HepG2 (cell line): ENCODE results near the gene ADAMTSL4. TPM values are rescaled to one million over a fixed set of nuclear protein-coding genes. Genes with fewer than 3 reads are reported as not detected.

ENCODE experiments used
- ADNP ChIP-seq: sonication (generic); formaldehyde crosslinking; IDR thresholded peaks from 2 replicates; pipeline ENCODE4 v1.4.0; 2020; ENCODE audit warnings: missing genetic modification reagents
- ARID3A ChIP-seq: IDR thresholded peaks from 2 replicates; pipeline ENCODE4 v1.6.1; 2012; ENCODE audit warnings: low read depth, low read length, improper control_type of control experiment
- CEBPG ChIP-seq: IDR thresholded peaks from 2 replicates; pipeline ENCODE4 v1.6.1; 2016
- ERF ChIP-seq: IDR thresholded peaks from 2 replicates; pipeline ENCODE4 v1.6.1; 2018; ENCODE audit warnings: missing biosample characterization, missing genetic modification reagents
- GABPB1 ChIP-seq: IDR thresholded peaks from 2 replicates; pipeline ENCODE4 v1.6.1; 2016; ENCODE audit warnings: mild to moderate bottlenecking, missing genetic modification reagents, moderate library complexity, missing compliant biosample characterization
- GTF2F1 ChIP-seq: fragments of 150-350 bp; IDR thresholded peaks from 2 replicates; pipeline ENCODE4 v1.6.1; 2014; ENCODE audit warnings: low read length
- HES4 ChIP-seq: sonication (generic); formaldehyde crosslinking; IDR thresholded peaks from 2 replicates; pipeline ENCODE4 v1.9.0; 2021; ENCODE audit warnings: mild to moderate bottlenecking, missing genetic modification reagents, borderline replicate concordance
- HMG20A ChIP-seq: IDR thresholded peaks from 2 replicates; pipeline ENCODE4 v1.6.1; 2016; ENCODE audit warnings: borderline replicate concordance
- HMGXB4 ChIP-seq, 2 experiments: sonication (generic) in 1 of 2; formaldehyde crosslinking in 1 of 2; IDR thresholded peaks; 2 replicates each; pipeline versions ENCODE4 v1.4.0 to v1.6.1; 2018 to 2020; ENCODE audit warnings: missing genetic modification reagents in 2 of 2, borderline replicate concordance in 1 of 2, low read depth in 1 of 2, mild to moderate bottlenecking in 1 of 2, missing biosample characterization in 1 of 2
- MAZ ChIP-seq, 2 experiments: sonication (generic) in 1 of 2; formaldehyde crosslinking in 1 of 2; IDR thresholded peaks; 2 replicates each; pipeline versions ENCODE4 v1.5.0 to v1.6.1; 2012 to 2020; ENCODE audit warnings: low read depth in 2 of 2, mild to moderate bottlenecking in 2 of 2, borderline replicate concordance in 1 of 2, improper control_type of control experiment in 1 of 2, low read length in 1 of 2, missing genetic modification reagents in 1 of 2, moderate library complexity in 1 of 2
- PAWR ChIP-seq: sonication (generic); formaldehyde crosslinking; IDR thresholded peaks from 2 replicates; pipeline ENCODE4 v1.4.0; 2020; ENCODE audit warnings: missing genetic modification reagents, mild to moderate bottlenecking, borderline replicate concordance
- PHF5A ChIP-seq: IDR thresholded peaks from one replicate; pipeline ENCODE4 v1.6.1; 2018; ENCODE audit warnings: low read depth, missing genetic modification reagents; ENCODE audit not compliant: unreplicated experiment
- POLR2A ChIP-seq, 2 experiments: IDR thresholded peaks; 2 replicates each; pipeline ENCODE4 v1.6.1; 2011; ENCODE audit warnings: low read depth in 2 of 2, low read length in 2 of 2, mild to moderate bottlenecking in 1 of 2, moderate library complexity in 1 of 2; ENCODE audit not compliant: insufficient read depth in 1 of 2
- RBFOX2 ChIP-seq: fragments of 200-400 bp; formaldehyde crosslinking; IDR thresholded peaks from 2 replicates; pipeline ENCODE4 v1.6.1; 2017; ENCODE audit warnings: low read depth, mild to moderate bottlenecking, low read length
- STAG1 ChIP-seq: sonication (generic); formaldehyde crosslinking; IDR thresholded peaks from 2 replicates; pipeline ENCODE4 v1.4.0; 2020; ENCODE audit warnings: missing genetic modification reagents
- TOE1 ChIP-seq: sonication (generic); formaldehyde crosslinking; IDR thresholded peaks from 2 replicates; pipeline ENCODE4 v1.4.0; 2020; ENCODE audit warnings: mild to moderate bottlenecking, missing genetic modification reagents
- U2AF2 ChIP-seq: fragments of 200-400 bp; formaldehyde crosslinking; IDR thresholded peaks from 2 replicates; pipeline ENCODE4 v1.6.1; 2017; ENCODE audit warnings: low read depth, mild to moderate bottlenecking, low read length
- ZBTB37 ChIP-seq: sonication (generic); formaldehyde crosslinking; IDR thresholded peaks from 2 replicates; pipeline ENCODE4 v1.4.0; 2020; ENCODE audit warnings: mild to moderate bottlenecking, missing genetic modification reagents
- ZNF430 ChIP-seq: sonication (generic); formaldehyde crosslinking; IDR thresholded peaks from 2 replicates; pipeline ENCODE4 v1.9.0; 2021; ENCODE audit warnings: mild to moderate bottlenecking, missing genetic modification reagents
- ZNF564 ChIP-seq: sonication (generic); formaldehyde crosslinking; IDR thresholded peaks from 2 replicates; pipeline ENCODE4 v1.8.1; 2023; ENCODE audit warnings: mild to moderate bottlenecking, missing genetic modification reagents
- ZNF891 ChIP-seq: sonication (generic); formaldehyde crosslinking; IDR thresholded peaks from 2 replicates; pipeline ENCODE4 v1.5.0; 2020; ENCODE audit warnings: mild to moderate bottlenecking, missing genetic modification reagents
- ZXDC ChIP-seq: sonication (generic); formaldehyde crosslinking; IDR thresholded peaks from 2 replicates; pipeline ENCODE4 v1.5.0; 2020; ENCODE audit warnings: mild to moderate bottlenecking, missing genetic modification reagents
- polyA plus RNA-seq, 8 experiments: library from polyadenylated mRNA; depleted of rRNA in 3 of 8; stranded (reverse) in 7 of 8; unstranded in 1 of 8; fragments of >200 nt; fragmentation: Illumina TruSeq in 4 of 8; extraction: Trizol in 4 of 8; gene quantifications; 2 replicates each; pipeline versions ENCODE4 v1.2.1 to v1.2.3, GENCODE V29; 2011 to 2016; ENCODE audit warnings: low read depth in 4 of 8, missing spikeins in 1 of 8, mixed read lengths in 1 of 8; ENCODE audit not compliant: insufficient read depth in 1 of 8
- total RNA-seq, 5 experiments: library from RNA; depleted of rRNA; stranded (reverse); fragments of >200 nt; fragmentation: Illumina TruSeq; extraction: Trizol; gene quantifications; 2 replicates each; pipeline ENCODE4 v1.2.3, GENCODE V29; 2016; ENCODE audit warnings: low read depth in 1 of 5

ADAMTSL4 gene
- total and polyA plus RNA-seq, 2 of the 13 experiments (the other 11 are each of a cell fraction or from before 2014, with no cell fraction given) = 3.9 to 16.4 TPM

- no peak for TF ChIP-seq ZBTB37
- peak; percentile 56; the same call in 1 of the 2 replicates for TF ChIP-seq GABPB1 (CRISPR knock-in tag)
- no peak for TF ChIP-seq HMG20A
- no peak for TF ChIP-seq MAZ (IDR thresholded peaks at IDR 0.05; ENCODE audit: borderline replicate concordance, low read depth, low read length)
- TF ChIP-seq MAZ (CRISPR knock-in tag; IDR thresholded peaks at IDR 0.05; ENCODE audit: low read depth) = peak; percentile 32; the same call in 1 of the 2 replicates
- TF ChIP-seq ZNF564 (CRISPR knock-in tag) = peak; percentile 84
- peak; percentile 75 to 80 for TF ChIP-seq HMGXB4 (CRISPR knock-in tag; IDR thresholded peaks at IDR 0.05; ENCODE audit: borderline replicate concordance in 1 of 2, low read depth in 1 of 2)
- TF ChIP-seq TOE1 (CRISPR knock-in tag) = no peak; the same call in 1 of the 2 replicates
- no peak for TF ChIP-seq PHF5A
- TF ChIP-seq ZNF430 (CRISPR knock-in tag) = peak; percentile 48; the same call in 1 of the 2 replicates
- peak in 1 of 2 experiments; percentile 45; a peak in 1 of 4 replicates for TF ChIP-seq POLR2A (IDR thresholded peaks at IDR 0.05; ENCODE audit: insufficient read depth in 1 of 2, low read depth in 2 of 2, low read length in 2 of 2)
- TF ChIP-seq GTF2F1 = no peak
- no peak for TF ChIP-seq U2AF2
- peak; percentile 62 for TF ChIP-seq ZNF891 (CRISPR knock-in tag)
- peak; percentile 25; the same call in 1 of the 2 replicates for TF ChIP-seq STAG1 (CRISPR knock-in tag)
- TF ChIP-seq RBFOX2 = peak; percentile 65
- no peak for TF ChIP-seq ZXDC (CRISPR knock-in tag)
- TF ChIP-seq ERF (CRISPR knock-in tag) = peak; percentile 58; the same call in 1 of the 2 replicates
- TF ChIP-seq CEBPG (CRISPR knock-in tag) = 0 out of 2 replicates have a peak, but pooled peaks have one; percentile 12
- TF ChIP-seq ARID3A = no peak
- peak; percentile 45; the same call in 1 of the 2 replicates for TF ChIP-seq HES4 (CRISPR knock-in tag)
- no peak for TF ChIP-seq PAWR (CRISPR knock-in tag)
- peak; percentile 50; the same call in 1 of the 2 replicates for TF ChIP-seq ADNP (CRISPR knock-in tag)
These were observed at the start of gene ADAMTSL4 (continued) for GRCh38 chr1:150548632-150549495.
